Uterus (tissue), 4 donors: ENCODE results near the gene UQCRH. TPM values are rescaled to one million over a fixed set of nuclear protein-coding genes. Genes with fewer than 3 reads are reported as not detected.

ENCODE experiments used
- DNase-seq, 2 donors: peaks; one replicate each; pipeline ENCODE4 v3.0.0-alpha.2; 2019 to 2020
- H3K27ac ChIP-seq, 2 donors: fragments of 200-600 bp; sonication (generic); 1 replicate in 1 of 2; 2 replicates in 1 of 2; pipeline ENCODE4 v1.5.1; 2016 to 2018
- H3K27me3 ChIP-seq, 2 donors: fragments of 200-600 bp; sonication (generic); one replicate each; pipeline ENCODE4 v1.5.1; 2018 to 2019; ENCODE audit warnings: control low read depth in 1 of 2
- H3K36me3 ChIP-seq, 2 donors: fragments of 200-600 bp; sonication (generic); one replicate each; pipeline ENCODE4 v1.5.1; 2019; ENCODE audit warnings: control low read depth in 1 of 2
- H3K4me1 ChIP-seq, 2 donors: fragments of 200-600 bp; sonication (generic); one replicate each; pipeline ENCODE4 v1.5.1; 2018 to 2019; ENCODE audit warnings: control low read depth in 1 of 2
- H3K4me3 ChIP-seq, 2 donors: fragments of 200-600 bp; sonication (generic); 1 replicate in 1 of 2; 2 replicates in 1 of 2; pipeline ENCODE4 v1.5.1; 2018 to 2019; ENCODE audit warnings: mild to moderate bottlenecking in 1 of 2
- H3K9me3 ChIP-seq, 2 donors: fragments of 200-600 bp; sonication (generic); one replicate each; pipeline ENCODE4 v1.5.1; 2019; ENCODE audit warnings: control low read depth in 1 of 2
- CTCF ChIP-seq, 4 experiments: fragments of 200-600 bp in 2 of 4; fragments of 450-650 bp in 2 of 4; sonication (generic) in 2 of 4; IDR thresholded peaks; one replicate each; pipeline ENCODE4 v1.5.1; 2016 to 2019; ENCODE audit warnings: antibody characterized with exemption in 4 of 4, mild to moderate bottlenecking in 2 of 4, moderate library complexity in 1 of 4
- POLR2A ChIP-seq, 2 donors: fragments of 450-650 bp; IDR thresholded peaks; one replicate each; pipeline ENCODE4 v1.6.1; 2016; ENCODE audit warnings: antibody characterized with exemption in 2 of 2, mild to moderate bottlenecking in 1 of 2, moderate library complexity in 1 of 2
- intact Hi-C: fragments of 100-400 bp; cut with DNase I; formaldehyde crosslinking; loops from one replicate; pipeline ENCODE4 v1.15.1; 2023; ENCODE audit warnings: low total_unique reads
- total RNA-seq, 4 donors: library from RNA; depleted of rRNA in 3 of 4; stranded (reverse); fragments of >200 nt in 3 of 4; gene quantifications; one replicate each; pipeline versions ENCODE4 v1.1.0 to v1.2.4, GENCODE V29; 2014 to 2023
- donor health status: DM: yes; HTN: yes; CAD: no.

The UQCRH gene
- 100 to 1,000 TPM; 111 to 354 (median 296) TPM for total RNA-seq

GRCh38 chr1:46303038-46303871 is at the start of gene UQCRH, which contains the start of gene LRRC41:
Gene UQCRH, plus strand, starts transcription at chr1:46303698. Its CDS starts 69 bp downstream, at chr1:46303767.
Gene LRRC41, minus strand, starts transcription at chr1:46303616. Its CDS starts 294 bp downstream, at chr1:46303322.
- Histone ChIP-seq H3K4me3 (peak within 1 kb of the TSS; percentile 79 to 85), H3K27ac (peak within 1 kb of the TSS; percentile 95 to 96), H3K9me3 (no peaks in the 10 kb centered on the region), H3K27me3 (no peaks in the 10 kb centered on the region), H3K4me1 (peaks cover 10 to 17% of the 10 kb centered on the region in 2 donors), H3K36me3 (no peaks in the 10 kb centered on the region)
- TF ChIP-seq CTCF (IDR thresholded peaks at IDR 0.05) = no peak
- TF ChIP-seq POLR2A (IDR thresholded peaks at IDR 0.05) = peak; percentile 67 to 70
- peak; percentile 93 to 94 for DNase-seq
- intact Hi-C loops = no loop called here

- no peak for TF ChIP-seq CTCF (IDR thresholded peaks at IDR 0.05)
- no peak for TF ChIP-seq POLR2A (IDR thresholded peaks at IDR 0.05)
- H3K4me1 ChIP-seq = no peaks in the 10 kb centered on the region
- no peaks in the 10 kb centered on the region for H3K27me3 ChIP-seq
- DNase-seq = no peak
- H3K4me3 ChIP-seq = no peak overlapping the region
- no peaks in the 10 kb centered on the region for H3K9me3 ChIP-seq
- intact Hi-C loops = no loop called here
- H3K27ac ChIP-seq = no peak overlapping the region
- no peaks in the 10 kb centered on the region for H3K36me3 ChIP-seq
Observed at GRCh38 chr1:46254668-46255067, 48.8 kb upstream of the UQCRH start.

GRCh38 chr1:46256523-46256922 is 47.0 kb upstream of the UQCRH start:
- DNase-seq = no peak
- TF ChIP-seq CTCF (IDR thresholded peaks at IDR 0.05) (no peak), POLR2A (IDR thresholded peaks at IDR 0.05) (no peak)
- intact Hi-C loops = no loop called here
- Histone ChIP-seq H3K27me3 (no peaks in the 10 kb centered on the region), H3K36me3 (no peaks in the 10 kb centered on the region), H3K9me3 (no peaks in the 10 kb centered on the region), H3K4me1 (no peaks in the 10 kb centered on the region), H3K27ac (no peak overlapping the region), H3K4me3 (no peak overlapping the region)

- Histone ChIP-seq H3K27me3 (no peaks in the 10 kb centered on the region), H3K4me3 (no peak overlapping the region), H3K9me3 (no peaks in the 10 kb centered on the region), H3K4me1 (no peaks in the 10 kb centered on the region), H3K36me3 (no peaks in the 10 kb centered on the region), H3K27ac (no peak overlapping the region)
- no peak for TF ChIP-seq CTCF (IDR thresholded peaks at IDR 0.05)
- no peak for DNase-seq
- intact Hi-C loops = no loop called here
Observed at GRCh38 chr1:46262508-46262907, 41.0 kb upstream of the UQCRH start.

GRCh38 chr1:46263146-46263545 is 40.4 kb upstream of the UQCRH start:
- TF ChIP-seq CTCF (IDR thresholded peaks at IDR 0.05) (no peak), POLR2A (IDR thresholded peaks at IDR 0.05) (no peak)
- H3K36me3 ChIP-seq = no peaks in the 10 kb centered on the region
- no peak overlapping the region for H3K27ac ChIP-seq
- no peak overlapping the region for H3K4me3 ChIP-seq
- no peaks in the 10 kb centered on the region for H3K4me1 ChIP-seq
- H3K9me3 ChIP-seq = no peaks in the 10 kb centered on the region
- intact Hi-C loops = no loop called here
- no peak for DNase-seq
- no peaks in the 10 kb centered on the region for H3K27me3 ChIP-seq
